ENCODE data around the gene RBM7. TPM values are rescaled to one million over a fixed set of nuclear protein-coding genes. Genes with fewer than 3 reads are reported as not detected.

The RBM7 gene
- total and polyA plus RNA-seq, 4 donors: 11.1 to 23.0 (median 13.9) TPM

DNA sequence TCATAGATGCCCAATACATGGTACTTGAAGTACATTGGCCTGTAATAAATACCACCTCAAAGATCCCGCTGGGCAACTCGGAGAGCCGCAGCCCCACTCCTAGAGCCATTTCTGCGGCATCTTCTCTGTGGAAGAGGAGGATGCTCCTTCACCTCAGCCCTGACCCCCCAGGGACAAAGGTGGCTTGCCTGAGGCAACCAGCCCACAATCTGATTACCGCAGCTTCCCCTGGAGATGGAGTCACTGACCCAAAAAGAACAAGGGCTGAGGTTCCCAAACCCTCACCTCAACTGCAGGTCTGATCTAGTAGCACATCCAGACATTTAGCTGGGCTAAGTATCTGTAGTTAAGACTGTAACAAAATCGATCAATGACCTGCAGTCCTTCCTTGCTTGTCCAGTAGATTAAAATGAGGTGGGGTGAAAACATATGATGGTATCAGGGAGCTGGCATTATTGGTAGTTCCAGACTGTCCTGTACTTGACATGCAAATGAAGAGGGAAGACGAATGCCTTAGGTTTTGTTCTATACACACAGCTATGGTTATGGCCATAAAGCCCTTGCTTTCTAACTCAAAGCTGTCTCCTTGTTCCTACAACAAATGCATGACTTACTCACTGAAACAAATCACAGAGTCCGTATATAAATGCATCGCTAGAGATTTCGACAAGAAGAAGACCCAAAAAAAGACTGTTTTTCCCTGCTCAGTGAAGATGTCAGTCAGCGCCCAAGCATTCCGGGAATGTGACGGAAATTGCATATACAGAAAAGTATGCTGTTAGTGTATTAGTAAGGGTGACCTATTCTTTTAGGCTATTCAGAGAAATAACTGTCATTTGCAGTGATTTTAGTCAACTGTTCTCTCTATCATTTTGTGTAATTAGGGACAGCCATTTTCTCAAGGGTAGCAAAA lies 33.9 kb upstream of the RBM7 start:
- no peak for DNase-seq (ENCODE audit: low spot score)

More for the DNA sequence above, 33.9 kb upstream of the RBM7 start:
- WGBS: 84% methylated on average over 13 of the region's 13 CpGs
- no peak overlapping the region for H3K27ac ChIP-seq (ENCODE audit: low read depth in 1 of 2, low read length in 2 of 2)
- H3K9ac ChIP-seq (ENCODE audit: low read depth in 1 of 2, low read length in 2 of 2): no peak overlapping the region
- no peaks in the 10 kb centered on the region for H3K27me3 ChIP-seq (ENCODE audit: control insufficient read depth in 4 of 4, insufficient read depth in 4 of 4, low read length in 3 of 4)
- no peaks in the 10 kb centered on the region for H3K36me3 ChIP-seq (ENCODE audit: control insufficient read depth in 4 of 4, insufficient read depth in 3 of 4, low read depth in 1 of 4, low read length in 3 of 4)
- H3K4me1 ChIP-seq (ENCODE audit: control insufficient read depth in 4 of 4, insufficient read depth in 4 of 4, low read length in 3 of 4): no peaks in the 10 kb centered on the region
- H3K4me3 ChIP-seq (ENCODE audit: low read depth in 1 of 3, low read length in 3 of 3): no peak overlapping the region
- no peaks in the 10 kb centered on the region for H3K9me3 ChIP-seq (ENCODE audit: control insufficient read depth in 4 of 4, low read length in 3 of 4)
- TF ChIP-seq YY1 (IDR thresholded peaks at IDR 0.05) (no peak), NR2F2 (IDR thresholded peaks at IDR 0.05) (no peak), SP1 (IDR thresholded peaks at IDR 0.05) (no peak), TAF1 (conservative IDR thresholded peaks at IDR 0.05) (no peak), EGR1 (IDR thresholded peaks at IDR 0.05; ENCODE audit: low read depth in 2 of 2) (no peak), JUND (IDR thresholded peaks at IDR 0.05) (no peak), RXRA (IDR thresholded peaks at IDR 0.05) (no peak), FOXA2 (IDR thresholded peaks at IDR 0.05) (no peak), FOXA1 (IDR thresholded peaks at IDR 0.05) (no peak), RAD21 (IDR thresholded peaks at IDR 0.05) (no peak), HNF4G (IDR thresholded peaks at IDR 0.05) (no peak), GABPA (IDR thresholded peaks at IDR 0.05 in 1 of 2, conservative IDR thresholded peaks at IDR 0.05 in 1 of 2) (no peak), HNF4A (conservative IDR thresholded peaks at IDR 0.05) (no peak)
- TF ChIP-seq, protein P1, sequence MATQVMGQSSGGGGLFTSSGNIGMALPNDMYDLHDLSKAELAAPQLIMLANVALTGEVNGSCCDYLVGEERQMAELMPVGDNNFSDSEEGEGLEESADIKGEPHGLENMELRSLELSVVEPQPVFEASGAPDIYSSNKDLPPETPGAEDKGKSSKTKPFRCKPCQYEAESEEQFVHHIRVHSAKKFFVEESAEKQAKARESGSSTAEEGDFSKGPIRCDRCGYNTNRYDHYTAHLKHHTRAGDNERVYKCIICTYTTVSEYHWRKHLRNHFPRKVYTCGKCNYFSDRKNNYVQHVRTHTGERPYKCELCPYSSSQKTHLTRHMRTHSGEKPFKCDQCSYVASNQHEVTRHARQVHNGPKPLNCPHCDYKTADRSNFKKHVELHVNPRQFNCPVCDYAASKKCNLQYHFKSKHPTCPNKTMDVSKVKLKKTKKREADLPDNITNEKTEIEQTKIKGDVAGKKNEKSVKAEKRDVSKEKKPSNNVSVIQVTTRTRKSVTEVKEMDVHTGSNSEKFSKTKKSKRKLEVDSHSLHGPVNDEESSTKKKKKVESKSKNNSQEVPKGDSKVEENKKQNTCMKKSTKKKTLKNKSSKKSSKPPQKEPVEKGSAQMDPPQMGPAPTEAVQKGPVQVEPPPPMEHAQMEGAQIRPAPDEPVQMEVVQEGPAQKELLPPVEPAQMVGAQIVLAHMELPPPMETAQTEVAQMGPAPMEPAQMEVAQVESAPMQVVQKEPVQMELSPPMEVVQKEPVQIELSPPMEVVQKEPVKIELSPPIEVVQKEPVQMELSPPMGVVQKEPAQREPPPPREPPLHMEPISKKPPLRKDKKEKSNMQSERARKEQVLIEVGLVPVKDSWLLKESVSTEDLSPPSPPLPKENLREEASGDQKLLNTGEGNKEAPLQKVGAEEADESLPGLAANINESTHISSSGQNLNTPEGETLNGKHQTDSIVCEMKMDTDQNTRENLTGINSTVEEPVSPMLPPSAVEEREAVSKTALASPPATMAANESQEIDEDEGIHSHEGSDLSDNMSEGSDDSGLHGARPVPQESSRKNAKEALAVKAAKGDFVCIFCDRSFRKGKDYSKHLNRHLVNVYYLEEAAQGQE (IDR thresholded peaks at IDR 0.05): no peak
- TF ChIP-seq, protein P2, sequence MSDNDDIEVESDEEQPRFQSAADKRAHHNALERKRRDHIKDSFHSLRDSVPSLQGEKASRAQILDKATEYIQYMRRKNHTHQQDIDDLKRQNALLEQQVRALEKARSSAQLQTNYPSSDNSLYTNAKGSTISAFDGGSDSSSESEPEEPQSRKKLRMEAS (IDR thresholded peaks at IDR 0.05): no peak
- TF ChIP-seq, protein P3, sequence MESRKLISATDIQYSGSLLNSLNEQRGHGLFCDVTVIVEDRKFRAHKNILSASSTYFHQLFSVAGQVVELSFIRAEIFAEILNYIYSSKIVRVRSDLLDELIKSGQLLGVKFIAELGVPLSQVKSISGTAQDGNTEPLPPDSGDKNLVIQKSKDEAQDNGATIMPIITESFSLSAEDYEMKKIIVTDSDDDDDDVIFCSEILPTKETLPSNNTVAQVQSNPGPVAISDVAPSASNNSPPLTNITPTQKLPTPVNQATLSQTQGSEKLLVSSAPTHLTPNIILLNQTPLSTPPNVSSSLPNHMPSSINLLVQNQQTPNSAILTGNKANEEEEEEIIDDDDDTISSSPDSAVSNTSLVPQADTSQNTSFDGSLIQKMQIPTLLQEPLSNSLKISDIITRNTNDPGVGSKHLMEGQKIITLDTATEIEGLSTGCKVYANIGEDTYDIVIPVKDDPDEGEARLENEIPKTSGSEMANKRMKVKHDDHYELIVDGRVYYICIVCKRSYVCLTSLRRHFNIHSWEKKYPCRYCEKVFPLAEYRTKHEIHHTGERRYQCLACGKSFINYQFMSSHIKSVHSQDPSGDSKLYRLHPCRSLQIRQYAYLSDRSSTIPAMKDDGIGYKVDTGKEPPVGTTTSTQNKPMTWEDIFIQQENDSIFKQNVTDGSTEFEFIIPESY (IDR thresholded peaks at IDR 0.05): no peak
- TF ChIP-seq, protein P4, sequence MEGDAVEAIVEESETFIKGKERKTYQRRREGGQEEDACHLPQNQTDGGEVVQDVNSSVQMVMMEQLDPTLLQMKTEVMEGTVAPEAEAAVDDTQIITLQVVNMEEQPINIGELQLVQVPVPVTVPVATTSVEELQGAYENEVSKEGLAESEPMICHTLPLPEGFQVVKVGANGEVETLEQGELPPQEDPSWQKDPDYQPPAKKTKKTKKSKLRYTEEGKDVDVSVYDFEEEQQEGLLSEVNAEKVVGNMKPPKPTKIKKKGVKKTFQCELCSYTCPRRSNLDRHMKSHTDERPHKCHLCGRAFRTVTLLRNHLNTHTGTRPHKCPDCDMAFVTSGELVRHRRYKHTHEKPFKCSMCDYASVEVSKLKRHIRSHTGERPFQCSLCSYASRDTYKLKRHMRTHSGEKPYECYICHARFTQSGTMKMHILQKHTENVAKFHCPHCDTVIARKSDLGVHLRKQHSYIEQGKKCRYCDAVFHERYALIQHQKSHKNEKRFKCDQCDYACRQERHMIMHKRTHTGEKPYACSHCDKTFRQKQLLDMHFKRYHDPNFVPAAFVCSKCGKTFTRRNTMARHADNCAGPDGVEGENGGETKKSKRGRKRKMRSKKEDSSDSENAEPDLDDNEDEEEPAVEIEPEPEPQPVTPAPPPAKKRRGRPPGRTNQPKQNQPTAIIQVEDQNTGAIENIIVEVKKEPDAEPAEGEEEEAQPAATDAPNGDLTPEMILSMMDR (IDR thresholded peaks at IDR 0.05; ENCODE audit: low read depth, low read length, missing input control): no peak
- TF ChIP-seq, protein P5, sequence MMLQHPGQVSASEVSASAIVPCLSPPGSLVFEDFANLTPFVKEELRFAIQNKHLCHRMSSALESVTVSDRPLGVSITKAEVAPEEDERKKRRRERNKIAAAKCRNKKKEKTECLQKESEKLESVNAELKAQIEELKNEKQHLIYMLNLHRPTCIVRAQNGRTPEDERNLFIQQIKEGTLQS (IDR thresholded peaks at IDR 0.05): no peak

Measured in liver (tissue), 9 donors.